Esophagus mucosa (tissue), 1 donor: ENCODE results near the gene RLN3. TPM values are rescaled to one million over a fixed set of nuclear protein-coding genes. Genes with fewer than 3 reads are reported as not detected.

ENCODE experiments used
- total RNA-seq: library from RNA; stranded (reverse); gene quantifications from one replicate; pipeline ENCODE4 v1.2.4, GENCODE V29; 2023
- donor health status: DM: yes; HTN: yes; CAD: no.

RLN3 gene
- total RNA-seq, 1 donor from 2014 or later, result not detected

Other genes starting within 250 kb of the RLN3 start
- 10.9 TPM for gene ZSWIM4, start 232.7 kb upstream of the RLN3 start, total RNA-seq
- gene NANOS3, start 151.0 kb upstream of the RLN3 start, total RNA-seq, result not detected
- gene BRME1, start 122.0 kb upstream of the RLN3 start, total RNA-seq, result 5.7 TPM
- gene CC2D1A, start 121.9 kb upstream of the RLN3 start, total RNA-seq, result 29.7 TPM
- gene PODNL1, start 89.7 kb upstream of the RLN3 start, total RNA-seq, result 8.5 TPM
- 18.2 TPM for gene DCAF15, start 75.6 kb upstream of the RLN3 start, total RNA-seq
- 8.3 TPM for gene RFX1, start 21.8 kb upstream of the RLN3 start, total RNA-seq
- gene IL27RA, start 3.6 kb downstream of the RLN3 start, total RNA-seq, result 1.2 TPM
- 0.08 TPM for gene PALM3, start 33.9 kb downstream of the RLN3 start, total RNA-seq
- gene MISP3, start 44.6 kb downstream of the RLN3 start, total RNA-seq, result 3.4 TPM
- 0.12 TPM for gene C19orf67, start 57.6 kb downstream of the RLN3 start, total RNA-seq
- 24.8 TPM for gene SAMD1, start 62.6 kb downstream of the RLN3 start, total RNA-seq
- 45.2 TPM for gene PRKACA, start 89.6 kb downstream of the RLN3 start, total RNA-seq
- gene ASF1B, start 108.4 kb downstream of the RLN3 start, total RNA-seq, result 13.9 TPM
- 5.5 TPM for gene ADGRL1, start 178.0 kb downstream of the RLN3 start, total RNA-seq